Muscle layer of duodenum (tissue), 2 donors: ENCODE measurements around the gene CBLC.

Source experiments
- H3K27ac ChIP-seq: one replicate; pipeline ENCODE4 v1.7.0; 2013; ENCODE audit warnings: mild to moderate bottlenecking, low read length
- H3K27me3 ChIP-seq: one replicate; pipeline ENCODE4 v1.7.0; 2013; ENCODE audit warnings: low read depth, mild to moderate bottlenecking, control low read depth, low read length
- H3K36me3 ChIP-seq, 2 donors: one replicate each; pipeline ENCODE4 v1.7.0; 2013; ENCODE audit warnings: low read length in 2 of 2, control low read depth in 1 of 2, mild to moderate bottlenecking in 1 of 2; ENCODE audit not compliant: insufficient read depth in 2 of 2, control insufficient read depth in 1 of 2
- H3K4me1 ChIP-seq, 2 donors: one replicate each; pipeline ENCODE4 v1.7.0; 2013; ENCODE audit warnings: low read length in 2 of 2, mild to moderate bottlenecking in 2 of 2, control low read depth in 1 of 2, moderate library complexity in 1 of 2; ENCODE audit not compliant: insufficient read depth in 2 of 2, control insufficient read depth in 1 of 2
- H3K4me3 ChIP-seq, 2 donors: one replicate each; pipeline ENCODE4 v1.7.0; 2013; ENCODE audit warnings: low read length in 2 of 2, low read depth in 1 of 2, mild to moderate bottlenecking in 1 of 2
- H3K9me3 ChIP-seq, 2 donors: one replicate each; pipeline ENCODE4 v1.7.0; 2013; ENCODE audit warnings: low read length in 2 of 2, control low read depth in 1 of 2, mild to moderate bottlenecking in 1 of 2; ENCODE audit not compliant: control insufficient read depth in 1 of 2
- donor health status: healthy.

CBLC gene

GRCh38 chr19:44738603-44739558, 38.8 kb upstream of the CBLC start:
- H3K9me3 ChIP-seq = no peaks in the 10 kb centered on the region
- H3K4me3 ChIP-seq = no peak overlapping the region
- H3K27me3 ChIP-seq = no peaks in the 10 kb centered on the region
- no peaks in the 10 kb centered on the region for H3K36me3 ChIP-seq
- peaks cover 19 to 25% of the 10 kb centered on the region in 2 donors for H3K4me1 ChIP-seq
- no peak overlapping the region for H3K27ac ChIP-seq

- Histone ChIP-seq H3K36me3 (no peaks in the 10 kb centered on the region), H3K27ac (no peak overlapping the region), H3K9me3 (no peaks in the 10 kb centered on the region), H3K27me3 (no peaks in the 10 kb centered on the region), H3K4me1 (peaks cover 19 to 29% of the 10 kb centered on the region in 2 donors), H3K4me3 (no peak overlapping the region)
These were observed 37.3 kb upstream of the CBLC start for GRCh38 chr19:44740351-44740824.

- peaks cover 21 to 32% of the 10 kb centered on the region in 2 donors for H3K4me1 ChIP-seq
- H3K27ac ChIP-seq = peak overlapping the region; percentile 49
- H3K4me3 ChIP-seq = no peak overlapping the region
- H3K27me3 ChIP-seq = no peaks in the 10 kb centered on the region
- H3K36me3 ChIP-seq = no peaks in the 10 kb centered on the region
- no peaks in the 10 kb centered on the region for H3K9me3 ChIP-seq
These were observed 36.4 kb upstream of the CBLC start for GRCh38 chr19:44741258-44741731.

GRCh38 chr19:44741841-44742329, 35.8 kb upstream of the CBLC start:
- Histone ChIP-seq H3K27me3 (no peaks in the 10 kb centered on the region), H3K36me3 (no peaks in the 10 kb centered on the region), H3K27ac (peak overlapping the region; percentile 88), H3K9me3 (no peaks in the 10 kb centered on the region), H3K4me1 (peaks cover 27 to 38% of the 10 kb centered on the region in 2 donors), H3K4me3 (peak overlapping the region in 1 of 2 donors; percentile 16)

GRCh38 chr19:44742330-44743061, 35.2 kb upstream of the CBLC start:
- Histone ChIP-seq H3K4me1 (peaks cover 30 to 38% of the 10 kb centered on the region in 2 donors), H3K4me3 (peak overlapping the region in 1 of 2 donors; percentile 16), H3K36me3 (no peaks in the 10 kb centered on the region), H3K27me3 (no peaks in the 10 kb centered on the region), H3K27ac (peak overlapping the region; percentile 88), H3K9me3 (no peaks in the 10 kb centered on the region)

- H3K27ac ChIP-seq = peak overlapping the region; percentile 92
- no peaks in the 10 kb centered on the region for H3K9me3 ChIP-seq
- peaks cover 0 to 3% of the 10 kb centered on the region in 2 donors for H3K36me3 ChIP-seq
- no peaks in the 10 kb centered on the region for H3K27me3 ChIP-seq
- peaks cover 25 to 33% of the 10 kb centered on the region in 2 donors for H3K4me1 ChIP-seq
- H3K4me3 ChIP-seq = peak overlapping the region in 1 of 2 donors; percentile 34
These were observed 32.8 kb upstream of the CBLC start for GRCh38 chr19:44744871-44745332.

GRCh38 chr19:44745341-44745831, 32.3 kb upstream of the CBLC start:
- Histone ChIP-seq H3K36me3 (peaks cover 0 to 4% of the 10 kb centered on the region in 2 donors), H3K9me3 (no peaks in the 10 kb centered on the region), H3K4me3 (peak overlapping the region; percentile 34 to 42), H3K27ac (peak overlapping the region; percentile 92), H3K4me1 (peaks cover 26 to 38% of the 10 kb centered on the region in 2 donors), H3K27me3 (no peaks in the 10 kb centered on the region)

- Histone ChIP-seq H3K27me3 (no peaks in the 10 kb centered on the region), H3K4me1 (peaks cover 26 to 40% of the 10 kb centered on the region in 2 donors)
These were observed 31.6 kb upstream of the CBLC start for GRCh38 chr19:44745887-44746600.

GRCh38 chr19:44746616-44746945, 31.1 kb upstream of the CBLC start:
- Histone ChIP-seq H3K4me1 (peaks cover 26 to 41% of the 10 kb centered on the region in 2 donors), H3K27me3 (no peaks in the 10 kb centered on the region), H3K36me3 (peaks cover 7 to 10% of the 10 kb centered on the region in 2 donors), H3K4me3 (peak overlapping the region; percentile 33 to 66), H3K27ac (peak overlapping the region; percentile 92), H3K9me3 (no peaks in the 10 kb centered on the region)

More at GRCh38 chr19:44745887-44746600, 31.6 kb upstream of the CBLC start:
- Histone ChIP-seq H3K27ac (peak overlapping the region; percentile 92), H3K4me3 (peak overlapping the region in 1 of 2 donors; percentile 42), H3K9me3 (no peaks in the 10 kb centered on the region), H3K36me3 (peaks cover 1 to 6% of the 10 kb centered on the region in 2 donors)

GRCh38 chr19:44746946-44747738, 30.5 kb upstream of the CBLC start:
- Histone ChIP-seq H3K9me3 (no peaks in the 10 kb centered on the region), H3K4me1 (peaks cover 24 to 40% of the 10 kb centered on the region in 2 donors), H3K27ac (peak overlapping the region; percentile 99), H3K4me3 (peak overlapping the region; percentile 66 to 87), H3K36me3 (peaks cover 8 to 13% of the 10 kb centered on the region in 2 donors), H3K27me3 (no peaks in the 10 kb centered on the region)
